ENCODE results near the gene ITPR3.

Gene ITPR3

DNA sequence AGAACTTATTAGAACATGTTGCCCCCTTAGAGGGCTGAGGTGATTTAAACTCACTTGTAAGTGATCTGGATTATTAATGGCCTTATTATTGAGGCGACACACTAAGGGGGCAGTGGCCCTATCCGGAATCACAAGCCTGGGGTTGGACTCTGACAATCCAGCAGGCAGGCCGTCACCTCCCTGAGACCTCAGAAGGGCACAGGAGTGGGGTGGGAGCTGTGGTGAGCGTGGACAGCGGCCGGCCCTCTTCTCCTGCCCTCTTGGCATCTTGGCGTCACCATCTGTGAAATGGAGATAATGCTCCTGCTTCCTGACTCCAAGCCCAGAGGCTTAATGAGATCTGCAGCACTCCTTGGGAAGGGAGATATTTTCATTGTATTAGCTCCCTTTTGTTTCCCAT, 106.0 kb downstream of the ITPR3 start:
- no peak overlapping the region for H3K4me3 ChIP-seq (ENCODE audit: low read depth, low read length)
- DNase-seq (ENCODE audit: low read depth, low spot score) = no peak
- in situ Hi-C loops (cut with HindIII; ENCODE audit: low sequenced_read_pairs) = no loop called here
- TF ChIP-seq, protein P1, sequence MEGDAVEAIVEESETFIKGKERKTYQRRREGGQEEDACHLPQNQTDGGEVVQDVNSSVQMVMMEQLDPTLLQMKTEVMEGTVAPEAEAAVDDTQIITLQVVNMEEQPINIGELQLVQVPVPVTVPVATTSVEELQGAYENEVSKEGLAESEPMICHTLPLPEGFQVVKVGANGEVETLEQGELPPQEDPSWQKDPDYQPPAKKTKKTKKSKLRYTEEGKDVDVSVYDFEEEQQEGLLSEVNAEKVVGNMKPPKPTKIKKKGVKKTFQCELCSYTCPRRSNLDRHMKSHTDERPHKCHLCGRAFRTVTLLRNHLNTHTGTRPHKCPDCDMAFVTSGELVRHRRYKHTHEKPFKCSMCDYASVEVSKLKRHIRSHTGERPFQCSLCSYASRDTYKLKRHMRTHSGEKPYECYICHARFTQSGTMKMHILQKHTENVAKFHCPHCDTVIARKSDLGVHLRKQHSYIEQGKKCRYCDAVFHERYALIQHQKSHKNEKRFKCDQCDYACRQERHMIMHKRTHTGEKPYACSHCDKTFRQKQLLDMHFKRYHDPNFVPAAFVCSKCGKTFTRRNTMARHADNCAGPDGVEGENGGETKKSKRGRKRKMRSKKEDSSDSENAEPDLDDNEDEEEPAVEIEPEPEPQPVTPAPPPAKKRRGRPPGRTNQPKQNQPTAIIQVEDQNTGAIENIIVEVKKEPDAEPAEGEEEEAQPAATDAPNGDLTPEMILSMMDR (IDR thresholded peaks at IDR 0.05; ENCODE audit: low read depth, low read length) = no peak

DNA sequence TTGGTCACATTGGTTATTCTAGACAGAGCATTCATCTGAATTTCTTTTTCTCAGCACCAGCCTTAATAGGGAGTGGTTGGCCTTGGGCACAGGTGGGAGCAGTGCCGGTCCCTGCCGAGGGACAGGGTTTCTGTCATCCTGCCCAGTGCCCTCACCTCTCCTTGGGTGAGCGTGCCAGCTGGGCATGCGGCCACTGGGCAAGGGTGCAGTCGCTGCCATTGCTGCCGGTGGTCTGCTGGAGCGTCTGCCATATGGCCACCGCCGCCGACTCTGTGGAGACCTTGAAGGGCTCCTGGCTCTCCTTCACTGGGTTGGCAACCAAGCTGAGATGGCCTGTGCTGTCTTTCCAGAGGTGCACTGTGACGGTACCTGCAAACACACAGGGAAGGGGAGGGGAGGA, 106.8 kb downstream of the ITPR3 start:
- in situ Hi-C loops (cut with HindIII; ENCODE audit: low sequenced_read_pairs) = no loop called here
- H3K4me3 ChIP-seq (ENCODE audit: low read depth, low read length) = no peak overlapping the region
- DNase-seq (ENCODE audit: low read depth, low spot score) = no peak
- TF ChIP-seq, protein P1 (IDR thresholded peaks at IDR 0.05; ENCODE audit: low read depth, low read length) = no peak

DNA sequence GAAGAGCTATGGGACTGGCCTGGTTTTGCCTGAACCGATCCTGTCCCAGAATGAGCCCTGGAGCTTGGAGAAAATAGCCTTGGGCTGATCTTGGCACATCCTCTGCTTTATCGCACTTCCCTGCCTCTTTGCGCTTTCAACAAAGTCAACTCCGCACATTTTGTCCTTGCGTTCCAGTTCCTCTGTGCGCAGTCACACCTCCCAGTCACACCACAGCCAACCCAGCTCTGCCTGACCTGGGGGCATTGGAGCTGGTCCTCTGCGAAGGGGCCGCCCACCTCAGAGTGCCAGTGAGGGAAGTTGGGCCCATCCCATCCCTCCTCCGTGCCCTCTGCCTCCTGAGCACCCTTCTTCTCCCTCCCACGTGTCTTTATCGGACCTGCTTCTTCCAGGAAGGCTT, 107.3 kb downstream of the ITPR3 start:
- TF ChIP-seq, protein P1 (IDR thresholded peaks at IDR 0.05; ENCODE audit: low read depth, low read length) = no peak

GRCh38 chr6:33729059-33729458, 107.9 kb downstream of the ITPR3 start:
- no peak for DNase-seq (ENCODE audit: low read depth, low spot score)
- in situ Hi-C loops (cut with HindIII; ENCODE audit: low sequenced_read_pairs) = no loop called here
- H3K4me3 ChIP-seq (ENCODE audit: low read depth, low read length) = no peak overlapping the region
- TF ChIP-seq, protein P1 (IDR thresholded peaks at IDR 0.05; ENCODE audit: low read depth, low read length) = no peak

More for the DNA sequence above, 107.3 kb downstream of the ITPR3 start:
- DNase-seq (ENCODE audit: low read depth, low spot score) = no peak
- no peak overlapping the region for H3K4me3 ChIP-seq (ENCODE audit: low read depth, low read length)
- in situ Hi-C loops (cut with HindIII; ENCODE audit: low sequenced_read_pairs) = no loop called here

- in situ Hi-C loops (cut with HindIII; ENCODE audit: low sequenced_read_pairs) = no loop called here
- DNase-seq (ENCODE audit: low read depth, low spot score) = no peak
- TF ChIP-seq, protein P1 (IDR thresholded peaks at IDR 0.05; ENCODE audit: low read depth, low read length) = no peak
Measured at GRCh38 chr6:33730611-33731010, 109.5 kb downstream of the ITPR3 start.

GRCh38 chr6:33731035-33731434, 109.9 kb downstream of the ITPR3 start:
- TF ChIP-seq, protein P1 (IDR thresholded peaks at IDR 0.05; ENCODE audit: low read depth, low read length) = no peak
- in situ Hi-C loops (cut with HindIII; ENCODE audit: low sequenced_read_pairs) = no loop called here
- H3K4me3 ChIP-seq (ENCODE audit: low read depth, low read length) = no peak overlapping the region
- DNase-seq (ENCODE audit: low read depth, low spot score) = no peak

More at GRCh38 chr6:33730611-33731010, 109.5 kb downstream of the ITPR3 start:
- H3K4me3 ChIP-seq (ENCODE audit: low read depth, low read length) = no peak overlapping the region

All from astrocyte of the spinal cord (primary cell).